Putamen (tissue), 1 donor: Measurements from ENCODE around the gene ALOX5AP.

Experiments
- DNase-seq: peaks from one replicate; pipeline ENCODE4 v3.0.0-alpha.2; 2016; ENCODE audit warnings: low spot score

Gene ALOX5AP

DNA sequence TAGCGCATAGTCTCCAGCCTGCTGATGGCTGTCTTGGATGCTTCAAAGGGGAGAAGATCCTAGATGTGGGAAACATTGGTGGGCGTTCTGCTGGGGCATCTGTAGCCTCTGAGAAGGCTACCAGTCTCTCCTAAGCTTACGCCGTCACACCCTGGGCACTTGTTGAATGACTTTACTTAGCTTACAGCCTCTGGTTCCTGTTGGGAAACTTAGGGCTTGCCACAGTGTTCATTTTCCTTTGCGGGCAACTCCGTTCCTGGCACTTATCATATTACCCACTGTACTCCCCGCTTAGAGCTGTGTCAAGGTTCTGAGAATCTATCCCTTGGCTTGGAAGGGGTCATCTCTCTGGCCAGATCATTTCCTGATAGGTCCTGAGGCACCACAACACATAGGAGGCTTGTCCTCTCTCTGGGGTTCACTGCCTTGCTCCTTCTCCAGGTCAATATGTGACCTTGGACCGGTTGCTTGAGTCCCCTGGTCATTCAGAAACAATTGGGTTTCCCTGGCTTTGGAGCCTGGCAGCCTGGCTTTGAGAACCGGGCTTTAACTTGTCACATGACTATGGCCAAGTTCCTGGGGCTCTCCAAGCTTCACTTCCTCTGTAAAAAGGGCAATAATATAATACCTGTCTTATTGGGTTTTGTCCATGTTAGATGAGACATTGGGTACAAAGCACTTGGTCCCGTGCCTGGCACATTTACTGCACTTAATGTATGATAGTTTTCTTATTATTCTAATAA lies 20.5 kb upstream of the ALOX5AP start:
- DNase-seq, result no peak

DNA sequence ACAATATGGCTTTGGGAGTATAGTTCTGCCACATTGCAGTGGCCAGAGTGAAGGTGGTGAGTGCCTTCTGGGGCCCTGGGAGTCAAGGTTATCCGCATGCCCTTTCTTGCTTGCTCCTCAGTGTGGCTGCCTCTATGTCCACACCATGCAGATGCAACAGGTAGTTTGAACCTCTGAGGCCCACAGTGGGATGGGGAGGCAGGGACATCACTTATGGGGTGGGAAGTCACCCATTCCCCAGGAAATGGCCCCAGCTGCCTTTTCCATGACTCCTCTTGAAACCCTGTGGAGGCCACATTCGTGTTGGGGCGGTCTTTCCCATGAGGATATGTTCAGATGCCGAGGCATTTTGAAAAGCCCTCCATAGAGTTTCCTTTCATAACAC lies 20.0 kb upstream of the ALOX5AP start:
- no peak for DNase-seq

DNA sequence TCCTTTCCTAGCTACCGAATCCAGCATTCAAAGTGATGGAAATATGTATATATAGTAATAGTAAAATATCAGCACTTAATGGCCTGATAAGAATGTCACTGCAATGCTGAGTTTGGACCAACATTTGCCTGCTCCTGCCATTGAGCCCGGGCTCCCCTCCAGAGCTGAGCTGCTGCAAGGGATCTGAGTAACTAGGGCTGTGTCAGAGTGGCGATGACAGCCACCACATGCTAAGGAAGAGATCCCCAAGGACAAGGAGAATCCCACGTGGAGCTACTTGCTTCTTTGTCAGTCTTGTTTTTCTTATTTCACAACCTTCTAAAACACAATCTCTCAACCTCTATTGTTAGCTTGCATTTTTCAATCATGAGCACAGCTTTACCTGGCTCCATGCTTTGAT lies 19.5 kb upstream of the ALOX5AP start:
- no peak for DNase-seq

DNA sequence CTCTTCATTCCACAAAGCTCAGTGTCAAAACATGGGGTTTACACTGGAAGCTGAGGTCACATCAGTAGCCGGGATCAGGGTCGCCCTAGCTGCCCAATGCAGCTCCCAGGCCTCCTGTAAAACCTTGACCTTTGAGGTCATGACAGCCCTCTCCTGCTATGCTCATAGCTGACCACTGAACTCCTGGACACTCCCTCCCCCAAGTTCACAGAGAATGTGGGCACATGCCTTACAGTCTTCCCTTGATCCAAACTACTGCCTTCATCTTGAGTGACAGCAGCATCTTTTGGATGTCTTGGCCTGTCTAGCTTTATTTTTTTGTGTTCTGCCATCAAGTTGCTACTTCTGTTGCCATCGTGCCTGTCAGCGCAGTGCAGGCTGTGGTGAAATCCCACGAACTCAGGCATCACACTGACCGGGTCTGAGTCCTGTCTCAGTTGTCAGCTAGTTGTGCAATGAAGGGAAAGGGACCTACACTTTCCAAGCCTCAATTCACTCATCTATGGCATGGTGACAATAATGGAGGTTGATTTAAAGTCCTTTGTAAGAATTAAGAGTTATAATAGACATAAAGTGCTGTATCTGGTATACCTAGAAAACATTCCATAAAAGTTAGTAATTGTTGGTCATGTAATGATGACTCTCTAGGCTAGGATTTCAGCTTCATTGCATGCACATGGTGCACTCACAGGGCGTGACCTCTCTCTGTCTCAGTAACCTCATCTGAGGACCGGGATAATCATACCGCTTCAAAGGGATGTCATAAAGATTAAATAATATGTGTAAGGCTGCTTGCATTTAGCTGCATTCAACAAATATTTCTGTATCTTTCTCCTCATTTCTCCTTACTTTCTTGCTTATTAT lies 16.4 kb upstream of the ALOX5AP start:
- DNase-seq, result no peak

DNA sequence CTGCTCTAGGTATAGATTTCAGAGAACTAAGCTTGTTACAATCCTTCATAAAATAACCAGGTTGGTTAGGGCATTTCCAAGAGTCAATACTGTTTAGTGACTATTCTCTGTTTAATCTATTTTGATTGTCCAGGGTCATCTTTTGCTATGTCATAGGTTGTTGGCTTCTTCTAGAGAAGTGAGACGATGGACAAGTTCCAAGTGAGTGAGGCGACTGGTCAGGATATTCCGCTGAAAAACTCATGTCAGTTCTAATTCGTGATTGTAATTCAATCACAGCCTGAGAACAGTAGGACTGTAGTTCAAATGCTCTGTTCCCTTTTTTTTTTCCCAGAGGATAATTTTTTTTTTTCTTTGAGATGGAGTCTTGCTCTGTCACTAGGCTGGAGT lies 15.8 kb upstream of the ALOX5AP start:
- DNase-seq, result no peak

DNA sequence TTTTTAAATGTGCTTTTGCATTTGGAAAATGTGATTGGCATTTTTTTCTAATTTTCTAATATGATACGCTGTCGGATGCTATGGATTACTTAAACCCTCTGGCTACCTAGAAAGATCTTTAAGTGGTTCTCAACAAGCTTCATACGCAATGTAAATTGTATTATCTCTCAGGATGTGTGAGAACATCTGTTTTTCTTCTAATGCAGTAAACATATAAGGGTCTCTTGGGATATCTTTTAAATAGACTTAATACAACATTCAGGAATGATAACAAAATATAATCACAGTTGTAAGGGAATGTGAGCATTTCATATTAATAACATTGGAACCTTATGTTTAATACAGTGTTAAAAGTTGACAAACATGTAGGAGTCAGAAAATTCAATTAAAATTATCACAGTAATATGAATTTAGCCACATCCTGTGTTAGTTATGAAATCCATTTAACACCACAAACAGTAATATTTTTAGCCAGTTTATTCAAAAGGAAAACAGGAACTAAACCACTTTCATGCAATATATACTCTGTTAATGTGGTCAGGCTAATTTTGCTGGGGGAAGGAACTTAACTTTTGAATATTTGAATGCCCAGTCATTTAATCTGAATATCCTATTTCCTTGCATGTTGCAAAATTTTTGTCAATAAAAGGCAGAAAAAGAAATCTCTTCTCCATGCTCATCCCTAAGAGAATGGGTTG lies 15.0 kb upstream of the ALOX5AP start:
- DNase-seq, result no peak

DNA sequence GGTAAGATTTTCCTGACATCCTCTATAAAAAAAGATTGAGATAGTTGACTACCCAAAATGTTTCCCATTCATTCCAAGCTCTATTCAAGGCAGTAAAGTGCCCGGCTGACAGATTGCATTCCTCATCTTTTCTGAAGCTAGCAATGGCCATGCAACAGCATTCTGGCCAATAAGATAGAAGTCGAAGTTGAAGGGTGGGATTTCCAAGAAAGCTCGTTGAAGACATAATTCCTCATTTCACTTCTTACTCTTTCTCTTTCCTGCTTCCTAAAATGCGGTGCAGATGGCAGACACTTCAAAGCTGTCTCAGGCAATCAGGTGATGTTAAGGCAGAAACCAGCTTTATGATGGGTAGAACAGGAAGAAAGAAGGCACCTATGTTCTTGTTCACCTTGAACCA lies 13.4 kb upstream of the ALOX5AP start:
- no peak for DNase-seq

DNA sequence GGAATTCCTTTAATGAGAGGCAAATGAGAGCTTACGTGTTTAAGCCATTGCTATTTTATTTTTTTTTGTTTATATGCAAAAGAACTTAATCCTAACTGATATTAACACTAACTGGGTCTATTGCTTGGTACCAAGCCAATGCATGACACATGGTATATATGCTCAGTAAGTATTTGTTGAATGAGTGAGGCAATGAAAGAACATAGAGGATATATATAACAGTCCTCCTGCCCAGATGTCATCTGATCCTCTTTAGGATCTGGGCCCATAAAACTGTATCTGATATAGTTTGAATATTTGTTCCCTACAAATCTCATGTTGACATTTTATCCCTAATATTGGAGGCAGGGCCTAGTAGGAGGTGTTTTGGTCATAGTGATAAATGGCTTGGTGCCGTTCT lies 13.0 kb upstream of the ALOX5AP start:
- DNase-seq, result no peak

DNA sequence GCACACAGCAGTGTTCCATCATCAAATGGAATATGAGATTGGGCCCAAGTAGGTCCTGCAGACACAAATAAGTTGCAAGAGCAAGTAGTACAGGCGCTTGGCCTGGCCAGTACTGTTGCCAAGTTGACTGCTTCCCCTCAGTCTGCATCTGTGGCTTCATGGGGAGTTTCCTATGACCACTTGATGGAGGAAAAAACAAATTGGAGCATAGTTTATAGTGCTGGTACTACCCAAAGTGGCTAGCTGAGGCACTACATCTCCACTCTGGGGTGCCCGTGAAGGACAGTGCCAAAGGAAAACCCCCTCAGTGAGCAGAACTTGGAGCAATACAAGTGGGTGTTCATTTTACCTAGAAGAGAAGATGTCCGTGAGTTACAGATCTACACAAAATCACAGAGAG lies 10.6 kb upstream of the ALOX5AP start:
- DNase-seq, result no peak

DNA sequence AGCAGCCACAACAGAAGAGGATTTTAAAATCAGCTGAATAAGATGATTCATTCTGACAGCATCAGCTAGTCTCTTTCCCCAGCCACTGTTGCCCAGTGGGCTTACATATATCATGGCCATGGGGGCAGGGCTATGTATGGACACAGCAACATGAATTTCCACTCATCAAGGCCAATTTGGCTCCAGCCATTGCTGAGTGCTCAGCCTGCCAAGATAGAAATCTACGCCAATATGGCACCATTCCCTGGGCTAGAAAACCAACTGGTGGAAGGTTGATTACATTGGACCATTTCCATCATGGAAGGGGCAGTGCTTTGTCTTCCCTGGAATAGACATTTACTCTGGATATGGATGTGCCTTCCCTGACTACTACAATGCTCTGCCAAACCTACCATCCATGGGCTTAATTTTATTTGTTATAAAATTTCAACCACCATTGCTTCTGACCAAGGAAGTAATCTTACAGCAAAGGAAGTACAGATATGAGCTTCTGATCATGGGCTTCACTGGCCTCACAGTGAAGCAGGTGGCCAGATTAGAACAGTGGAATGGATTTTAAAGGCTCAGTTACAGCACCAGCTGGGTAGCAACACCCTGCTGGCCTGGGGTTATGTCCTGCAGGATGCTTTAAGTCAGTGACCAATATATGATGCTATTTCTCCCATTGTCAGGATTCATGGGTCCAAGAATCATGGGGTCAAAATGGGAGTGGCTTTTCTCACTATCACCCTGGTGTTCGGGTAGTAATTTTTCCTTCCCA lies 9.8 kb upstream of the ALOX5AP start:
- DNase-seq, result no peak

DNA sequence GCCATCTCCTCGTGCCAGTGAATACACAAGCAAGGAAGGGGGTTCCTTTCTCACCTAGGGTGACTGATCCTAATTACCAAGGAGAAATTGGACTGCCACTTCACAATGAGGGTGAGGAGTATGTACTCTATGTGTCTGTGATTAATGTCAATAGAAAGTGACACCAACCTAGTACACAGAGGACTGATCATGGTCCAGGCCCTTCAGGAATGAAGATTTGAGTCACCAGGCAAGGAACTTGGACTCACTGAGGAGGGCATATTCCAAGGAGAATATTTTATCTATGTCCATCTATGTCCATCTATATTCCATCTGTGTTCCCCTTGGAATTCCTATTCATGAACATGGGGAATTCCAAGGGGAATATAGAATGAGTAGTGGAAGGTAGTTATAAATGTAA lies 9.2 kb upstream of the ALOX5AP start:
- no peak for DNase-seq

DNA sequence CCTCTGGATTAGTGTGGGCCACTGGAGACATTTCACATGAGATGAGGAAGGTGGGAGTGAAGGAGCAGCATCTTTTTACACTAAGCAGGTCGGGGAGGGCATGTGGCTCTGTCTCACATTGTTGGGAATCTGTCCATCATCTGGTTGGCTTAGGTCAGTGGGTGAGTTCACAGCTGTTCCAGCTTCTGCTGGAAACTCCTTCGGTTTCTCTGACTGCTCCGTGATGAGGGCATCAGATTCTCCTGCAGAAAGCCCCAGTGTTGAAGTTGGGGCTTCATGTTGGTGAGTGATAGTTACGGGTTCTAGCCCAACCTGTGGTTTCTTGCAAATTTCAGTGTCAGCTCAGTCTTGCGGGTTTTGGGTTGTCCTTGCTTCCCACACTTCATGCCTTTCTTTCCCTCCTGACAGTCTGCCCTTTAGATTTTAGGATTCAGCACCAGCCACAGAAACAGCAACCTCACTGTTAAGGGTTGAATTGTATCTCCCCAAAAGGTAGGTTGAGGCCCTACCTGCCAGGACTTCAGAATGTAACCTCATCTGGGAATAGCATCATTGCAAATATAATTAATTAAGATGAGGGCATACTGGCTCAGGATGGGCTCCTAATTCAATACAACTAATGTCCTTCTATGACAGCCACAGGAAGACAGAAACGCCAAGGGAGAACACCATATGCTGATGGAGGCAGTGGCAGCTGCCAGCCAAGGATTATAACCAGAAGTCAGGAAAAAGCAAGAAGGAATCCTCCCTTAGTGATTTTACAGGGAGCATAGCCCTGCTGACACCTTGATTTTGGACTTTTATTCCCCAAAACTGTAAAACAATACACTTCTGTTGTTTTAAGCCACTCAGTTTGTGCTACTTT lies 7.6 kb upstream of the ALOX5AP start:
- no peak for DNase-seq

DNA sequence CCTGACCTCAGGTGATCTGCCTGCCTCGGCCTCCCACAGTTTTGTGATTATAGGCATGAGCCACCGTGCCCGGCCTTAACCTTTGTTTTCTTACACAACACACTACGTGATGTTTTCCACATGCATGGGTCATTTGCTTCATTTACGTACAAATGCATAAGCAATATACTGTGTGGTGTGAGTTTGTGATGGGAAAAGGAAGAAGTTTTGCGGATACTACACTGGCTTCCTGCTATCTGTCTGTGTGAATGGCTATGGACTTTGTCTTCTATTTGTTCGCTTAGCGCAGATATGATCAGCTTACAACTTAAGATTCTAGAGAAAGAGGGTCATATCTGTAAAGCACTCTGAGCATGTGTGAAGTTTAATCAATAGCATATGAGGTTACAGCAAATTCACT lies 5.5 kb upstream of the ALOX5AP start:
- no peak for DNase-seq

DNA sequence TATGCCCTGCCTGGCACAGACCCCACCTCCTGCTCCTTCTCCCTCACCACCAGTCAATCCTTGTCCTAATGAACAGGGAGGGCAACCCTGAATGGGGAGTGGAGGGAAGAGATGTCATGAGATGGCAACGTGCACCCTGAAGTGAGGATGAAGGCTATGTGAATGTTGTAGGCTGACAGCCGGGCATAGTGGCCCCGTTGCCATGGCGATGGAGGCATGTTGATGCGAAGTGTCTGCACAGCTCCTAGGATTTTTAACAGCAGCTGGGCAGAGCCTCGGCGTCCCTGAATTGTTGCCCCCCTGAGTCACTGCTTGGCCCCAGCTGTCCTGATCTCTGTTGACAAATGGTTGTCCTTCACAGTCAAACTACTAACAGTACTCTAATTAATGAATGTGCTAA lies 4.8 kb upstream of the ALOX5AP start:
- no peak for DNase-seq

DNA sequence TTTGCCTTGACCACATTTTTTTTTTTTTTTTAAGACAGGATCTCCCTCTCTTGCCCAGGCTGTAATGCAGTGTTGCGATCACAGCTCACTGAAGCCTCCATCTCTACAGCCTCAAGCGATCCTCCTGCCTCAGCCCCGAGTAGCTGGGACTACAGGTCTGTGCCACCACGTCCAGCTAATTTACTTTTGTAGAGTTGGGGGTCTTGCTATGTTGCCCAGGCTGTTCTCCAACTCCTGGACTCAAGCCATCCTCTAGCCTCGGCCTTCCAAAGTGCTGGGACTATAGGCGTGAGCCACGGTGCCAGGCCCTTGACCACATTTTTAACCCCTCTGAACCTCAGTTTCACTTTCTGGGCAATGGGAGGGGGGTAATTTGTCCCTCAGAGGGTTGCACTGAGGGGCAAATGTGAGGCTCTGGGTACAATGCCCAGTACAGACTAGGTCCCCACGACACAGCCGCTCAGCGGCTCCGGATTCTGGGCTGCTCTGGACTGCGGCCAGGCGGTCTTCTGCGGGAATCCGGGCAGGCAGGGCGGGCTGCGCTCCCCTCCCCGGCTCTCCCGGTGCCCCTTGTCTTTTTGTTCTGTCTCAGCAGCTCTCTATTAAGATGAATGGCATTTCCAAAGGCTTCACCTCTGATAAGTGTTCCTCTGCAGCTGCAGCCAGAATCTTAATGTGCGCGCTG lies 3.8 kb upstream of the ALOX5AP start:
- no peak for DNase-seq

DNA sequence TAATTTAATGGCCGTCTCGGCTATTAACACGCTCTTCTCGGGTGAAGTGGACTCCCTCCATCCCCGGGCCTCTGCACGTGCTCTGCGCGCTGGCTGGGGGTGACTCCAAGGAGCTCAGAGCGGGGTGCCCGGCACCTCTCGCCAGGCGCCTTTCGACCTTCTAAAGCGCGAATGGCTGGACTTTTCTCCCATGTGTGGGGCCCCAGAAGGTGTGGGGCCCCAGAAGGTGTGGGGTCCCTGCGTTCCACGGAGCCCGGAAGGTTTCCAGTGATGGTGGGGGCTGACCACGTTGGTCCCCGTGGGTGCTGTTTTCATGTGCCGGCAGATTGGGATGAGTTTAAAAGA lies 3.3 kb upstream of the ALOX5AP start:
- no peak for DNase-seq

DNA sequence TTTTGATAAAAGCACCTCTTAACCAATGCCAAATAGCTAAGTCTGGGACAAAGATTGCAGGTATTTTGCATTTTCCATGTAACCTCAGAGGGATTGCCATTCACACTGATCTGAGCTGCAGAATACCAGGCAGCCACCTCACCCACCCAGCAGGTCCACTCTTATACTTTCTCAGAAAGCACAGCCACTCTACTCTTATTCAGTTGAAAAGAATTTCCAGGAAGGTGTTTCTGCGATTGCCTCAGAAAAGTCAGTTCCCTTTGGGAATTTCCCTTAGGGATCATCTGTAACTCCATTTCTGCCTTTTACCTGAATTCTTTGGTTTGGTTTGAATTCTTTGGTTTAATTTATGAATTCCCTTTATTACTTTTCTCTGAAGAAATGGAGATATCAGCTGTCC lies 904 bp upstream of the ALOX5AP start:
- no peak for DNase-seq

DNA sequence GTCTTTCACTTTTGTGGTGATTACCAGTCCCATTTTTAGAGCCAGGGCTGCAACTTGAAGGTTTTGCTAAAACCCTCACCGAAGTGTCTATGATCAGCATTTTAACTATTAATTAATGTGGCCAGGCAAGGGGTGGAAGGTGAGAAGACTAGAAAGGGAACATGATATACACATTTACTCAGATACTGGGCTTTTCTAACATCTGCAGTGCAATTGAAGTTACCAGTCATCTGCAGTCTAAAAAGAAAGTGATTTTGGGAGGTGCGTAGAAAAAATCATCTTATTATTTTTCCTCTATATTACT lies 481 bp downstream of the ALOX5AP start:
- no peak for DNase-seq

DNA sequence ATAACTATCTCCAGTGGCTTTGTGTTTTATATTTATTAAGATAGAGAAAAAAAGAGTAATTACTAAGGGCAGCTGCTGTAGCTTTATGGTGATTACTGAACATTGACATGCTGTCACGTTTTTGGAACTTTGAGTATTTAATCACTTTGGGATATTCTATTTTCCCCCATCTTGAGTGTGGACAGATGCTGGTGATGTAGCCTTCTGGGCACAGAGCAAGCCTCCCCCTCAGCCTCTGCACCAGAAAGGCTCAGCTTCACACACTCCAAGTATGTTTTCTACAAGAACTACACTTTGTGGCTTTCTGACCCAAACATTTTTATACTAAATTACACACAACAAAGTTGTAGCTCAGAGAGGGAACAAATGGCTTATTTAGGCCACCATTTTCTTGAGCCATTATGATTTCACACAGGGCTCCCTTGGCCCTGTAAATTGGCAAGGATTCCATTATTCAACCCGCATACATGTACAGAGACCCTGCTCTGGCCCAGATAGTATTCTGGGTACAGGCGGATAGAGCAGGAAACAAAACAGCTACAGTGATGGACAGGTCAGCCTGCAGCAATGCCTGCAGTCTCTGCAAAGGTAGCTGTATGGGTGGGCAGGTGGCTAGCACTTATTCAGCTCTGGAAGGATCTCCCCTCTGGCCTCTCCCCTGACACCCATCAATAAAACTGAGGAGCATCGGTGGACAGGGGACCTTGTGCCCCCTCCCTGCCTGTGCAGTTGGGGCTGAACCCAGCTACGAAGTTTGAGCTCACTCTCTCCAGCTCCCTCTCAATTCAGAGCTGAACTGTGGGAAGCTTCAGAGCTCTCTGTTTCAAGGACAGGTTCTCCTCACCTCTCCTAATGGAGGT lies 1.3 kb downstream of the ALOX5AP start:
- DNase-seq, result no peak
